Thyroid gland (tissue), 4 donors: ENCODE measurements around the gene SLC24A3. TPM values are rescaled to one million over a fixed set of nuclear protein-coding genes. Genes with fewer than 3 reads are reported as not detected.

Source experiments
- DNase-seq, 2 donors: peaks; one replicate each; pipeline ENCODE4 v3.0.0-alpha.2; 2019
- H3K27ac ChIP-seq, 3 donors: fragments of 200-600 bp; sonication (generic); 1 replicate in 2 of 3; 2 replicates in 1 of 3; pipeline ENCODE4 v1.5.1; 2016 to 2019; ENCODE audit warnings: mild to moderate bottlenecking in 1 of 3, moderate library complexity in 1 of 3
- H3K27me3 ChIP-seq: fragments of 200-600 bp; sonication (generic); one replicate; pipeline ENCODE4 v1.5.1; 2019
- H3K36me3 ChIP-seq, 2 donors: fragments of 200-600 bp; sonication (generic); one replicate each; pipeline ENCODE4 v1.5.1; 2016 to 2019
- H3K4me1 ChIP-seq, 2 donors: fragments of 200-600 bp; sonication (generic); one replicate each; pipeline ENCODE4 v1.5.1; 2017 to 2019
- H3K4me3 ChIP-seq, 3 donors: fragments of 200-600 bp; sonication (generic); replicated peaks in 1 of 3; 1 replicate in 2 of 3; 2 replicates in 1 of 3; pipeline ENCODE4 v1.5.1; 2016; ENCODE audit warnings: mild to moderate bottlenecking in 1 of 3
- H3K9me3 ChIP-seq: fragments of 200-600 bp; sonication (generic); one replicate; pipeline ENCODE4 v1.5.1; 2017
- CTCF ChIP-seq, 6 experiments: fragments of 200-600 bp in 3 of 6; fragments of 450-650 bp in 3 of 6; sonication (generic) in 3 of 6; IDR thresholded peaks; one replicate each; pipeline ENCODE4 v1.5.1; 2016 to 2019; ENCODE audit warnings: antibody characterized with exemption in 6 of 6, mild to moderate bottlenecking in 2 of 6, inconsistent platforms in 1 of 6, moderate library complexity in 1 of 6
- POLR2A ChIP-seq, 2 donors: fragments of 450-650 bp; IDR thresholded peaks; one replicate each; pipeline ENCODE4 v1.6.1; 2017; ENCODE audit warnings: antibody characterized with exemption in 2 of 2, mild to moderate bottlenecking in 2 of 2, moderate library complexity in 1 of 2
- WGBS, 2 donors: methylation state at CpG; one replicate each; pipeline ENCODE4 v1.1.5; 2017; 5-methylcytosine and 5-hydroxymethylcytosine counted together
- intact Hi-C: fragments of 100-400 bp; cut with DNase I; formaldehyde crosslinking; loops from one replicate; pipeline ENCODE4 v1.15.1; 2023
- total RNA-seq, 4 donors: library from RNA; depleted of rRNA; stranded (reverse); fragments of >200 nt; gene quantifications; one replicate each; pipeline ENCODE4 v1.2.3, GENCODE V29; 2016

SLC24A3 gene
- total RNA-seq, 4 donors from 2014 or later = 4.0 to 8.1 (median 6.3) TPM

GRCh38 chr20:19478320-19478895 lies 266.0 kb downstream of the SLC24A3 start:
- Histone ChIP-seq H3K4me1 (no peaks in the 10 kb centered on the region), H3K27me3 (no peaks in the 10 kb centered on the region), H3K9me3 (no peaks in the 10 kb centered on the region), H3K36me3 (no peaks in the 10 kb centered on the region), H3K27ac (no peak overlapping the region), H3K4me3 (no peak overlapping the region)
- WGBS, 2 donors = 83 to 91% methylated on average over 5 of the region's 5 CpGs
- no peak for TF ChIP-seq CTCF (IDR thresholded peaks at IDR 0.05)
- no peak for TF ChIP-seq POLR2A (IDR thresholded peaks at IDR 0.05)
- intact Hi-C loops = no loop called here
- no peak for DNase-seq

DNA sequence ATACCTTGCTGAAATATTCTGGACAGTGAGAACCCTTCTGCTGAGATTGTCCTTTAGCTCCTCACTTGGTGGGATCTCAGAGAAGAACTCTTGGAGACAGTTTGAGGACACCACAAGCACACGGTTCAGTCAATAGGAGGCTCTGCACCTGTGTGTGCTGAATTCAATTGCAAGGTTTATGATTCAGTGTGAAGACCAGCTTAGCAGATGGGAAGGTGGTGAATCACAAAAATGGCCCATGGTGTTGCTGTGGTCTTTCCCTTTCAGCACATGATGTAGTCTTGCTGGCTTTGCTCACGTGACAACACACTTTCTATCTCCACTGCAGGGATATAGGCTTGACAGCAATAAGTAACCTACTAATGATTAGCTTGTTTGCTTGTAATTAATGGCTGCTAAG lies 270.3 kb downstream of the SLC24A3 start:
- Histone ChIP-seq H3K36me3 (no peaks in the 10 kb centered on the region), H3K4me1 (no peaks in the 10 kb centered on the region), H3K27me3 (no peaks in the 10 kb centered on the region), H3K4me3 (no peak overlapping the region), H3K27ac (no peak overlapping the region), H3K9me3 (no peaks in the 10 kb centered on the region)
- no peak for TF ChIP-seq POLR2A (IDR thresholded peaks at IDR 0.05)
- no peak for TF ChIP-seq CTCF (IDR thresholded peaks at IDR 0.05)
- WGBS, 2 donors = 60 to 71% methylated on average over 1 to 2 of the region's 2 CpGs
- intact Hi-C loops = no loop called here
- DNase-seq = no peak

- no peak for TF ChIP-seq POLR2A (IDR thresholded peaks at IDR 0.05)
- TF ChIP-seq CTCF (IDR thresholded peaks at IDR 0.05) = no peak
- no peak overlapping the region for H3K27ac ChIP-seq
- no peaks in the 10 kb centered on the region for H3K36me3 ChIP-seq
- H3K27me3 ChIP-seq = no peaks in the 10 kb centered on the region
- intact Hi-C loops = no loop called here
- H3K4me1 ChIP-seq = no peaks in the 10 kb centered on the region
- DNase-seq = no peak
- no peaks in the 10 kb centered on the region for H3K9me3 ChIP-seq
- H3K4me3 ChIP-seq = no peak overlapping the region
Observed at GRCh38 chr20:19483309-19483708, 270.9 kb downstream of the SLC24A3 start.

GRCh38 chr20:19486446-19486845 lies 274.0 kb downstream of the SLC24A3 start:
- DNase-seq = no peak
- WGBS, 2 donors = 97 to 98% methylated on average over 2 of the region's 2 CpGs
- TF ChIP-seq POLR2A (IDR thresholded peaks at IDR 0.05) (no peak), CTCF (IDR thresholded peaks at IDR 0.05) (no peak)
- no peak overlapping the region for H3K4me3 ChIP-seq
- H3K4me1 ChIP-seq = no peaks in the 10 kb centered on the region
- H3K27me3 ChIP-seq = no peaks in the 10 kb centered on the region
- no peak overlapping the region for H3K27ac ChIP-seq
- H3K36me3 ChIP-seq = no peaks in the 10 kb centered on the region
- H3K9me3 ChIP-seq = no peaks in the 10 kb centered on the region
- intact Hi-C loops = no loop called here

DNA sequence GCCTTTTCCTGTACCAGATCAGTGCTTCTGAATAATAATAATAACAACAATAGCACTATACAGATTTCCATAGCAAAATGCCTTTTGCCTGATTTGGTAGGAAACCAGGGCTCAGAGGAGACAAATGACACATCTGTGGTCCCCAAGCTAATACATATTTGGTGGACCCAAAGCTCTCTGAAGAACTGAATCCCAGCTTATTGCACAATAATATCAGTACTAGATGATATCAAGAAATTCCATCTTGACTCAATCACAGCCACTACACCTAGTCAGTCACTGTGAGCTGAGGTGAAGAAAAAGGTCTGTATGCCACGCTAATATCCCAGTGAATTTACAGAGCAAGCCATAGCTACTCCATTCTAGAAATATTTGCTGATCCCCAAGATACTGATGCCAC lies 275.0 kb downstream of the SLC24A3 start:
- Histone ChIP-seq H3K27ac (no peak overlapping the region), H3K4me1 (no peaks in the 10 kb centered on the region), H3K36me3 (no peaks in the 10 kb centered on the region), H3K4me3 (no peak overlapping the region), H3K9me3 (no peaks in the 10 kb centered on the region), H3K27me3 (no peaks in the 10 kb centered on the region)
- intact Hi-C loops = no loop called here
- 94 to 100% methylated on average over 1 of the region's 1 CpG for WGBS, 2 donors
- no peak for DNase-seq
- TF ChIP-seq CTCF (IDR thresholded peaks at IDR 0.05) (no peak), POLR2A (IDR thresholded peaks at IDR 0.05) (no peak)
